Tibial nerve (tissue), 4 donors: Measurements from ENCODE around the gene TIMM22. TPM values are rescaled to one million over a fixed set of nuclear protein-coding genes. Genes with fewer than 3 reads are reported as not detected.

Source experiments
- DNase-seq, 2 donors: peaks; one replicate each; pipeline ENCODE4 v3.0.0-alpha.2; 2019; ENCODE audit warnings: low spot score in 2 of 2
- H3K27ac ChIP-seq, 4 donors: fragments of 200-600 bp; sonication (generic) in 3 of 4; one replicate each; pipeline ENCODE4 v1.5.1; 2017 to 2019; ENCODE audit warnings: mild to moderate bottlenecking in 1 of 4
- H3K27me3 ChIP-seq, 2 donors: fragments of 200-600 bp; sonication (generic) in 1 of 2; one replicate each; pipeline versions ENCODE4 v1.5.1 to v1.6.0; 2017 to 2019
- H3K36me3 ChIP-seq, 3 donors: fragments of 200-600 bp; sonication (generic); one replicate each; pipeline ENCODE4 v1.5.1; 2018 to 2019
- H3K4me1 ChIP-seq, 4 donors: fragments of 200-600 bp; sonication (generic) in 3 of 4; one replicate each; pipeline ENCODE4 v1.5.1; 2017 to 2019
- H3K4me3 ChIP-seq, 4 donors: fragments of 200-600 bp; sonication (generic) in 3 of 4; one replicate each; pipeline ENCODE4 v1.5.1; 2017 to 2019; ENCODE audit warnings: mild to moderate bottlenecking in 1 of 4, moderate library complexity in 1 of 4
- H3K9me3 ChIP-seq, 4 donors: fragments of 200-600 bp; sonication (generic) in 3 of 4; one replicate each; pipeline ENCODE4 v1.5.1; 2017 to 2019
- CTCF ChIP-seq, 5 experiments: fragments of 200-600 bp in 3 of 5; fragments of 450-650 bp in 2 of 5; sonication (generic) in 3 of 5; IDR thresholded peaks; one replicate each; pipeline ENCODE4 v1.5.1; 2016 to 2019; ENCODE audit warnings: antibody characterized with exemption in 5 of 5, mild to moderate bottlenecking in 3 of 5, moderate library complexity in 2 of 5
- EP300 ChIP-seq, 2 donors: sonication (generic); formaldehyde crosslinking; IDR thresholded peaks; one replicate each; pipeline ENCODE4 v1.6.1; 2017; ENCODE audit warnings: antibody characterized with exemption in 2 of 2, mild to moderate bottlenecking in 1 of 2
- POLR2A ChIP-seq, 2 donors: fragments of 450-650 bp; IDR thresholded peaks; one replicate each; pipeline ENCODE4 v1.6.1; 2017; ENCODE audit warnings: antibody characterized with exemption in 2 of 2, mild to moderate bottlenecking in 2 of 2, moderate library complexity in 2 of 2
- WGBS, 2 donors: methylation state at CpG; one replicate each; pipeline ENCODE4 v1.1.5; 2018; 5-methylcytosine and 5-hydroxymethylcytosine counted together
- total RNA-seq, 4 donors: library from RNA; depleted of rRNA; stranded (reverse); fragments of >200 nt; gene quantifications; one replicate each; pipeline ENCODE4 v1.1.0, GENCODE V29; 2016

TIMM22 gene
- total RNA-seq, 4 donors from 2014 or later, result 11.1 to 18.4 (median 14.7) TPM

GRCh38 chr17:958712-959451 lies 38.0 kb upstream of the TIMM22 start:
- Histone ChIP-seq H3K27me3 (no peaks in the 10 kb centered on the region), H3K36me3 (no peaks in the 10 kb centered on the region), H3K9me3 (no peaks in the 10 kb centered on the region), H3K4me3 (no peak overlapping the region), H3K4me1 (peaks cover 0 to 6% (median 0%) of the 10 kb centered on the region in 4 donors), H3K27ac (no peak overlapping the region)
- no peak for TF ChIP-seq POLR2A (IDR thresholded peaks at IDR 0.05)
- no peak for TF ChIP-seq EP300 (IDR thresholded peaks at IDR 0.05)
- no peak for TF ChIP-seq CTCF (IDR thresholded peaks at IDR 0.05)
- 90 to 92% methylated on average over 27 to 31 of the region's 31 CpGs for WGBS, 2 donors
- DNase-seq, result no peak

- Histone ChIP-seq H3K27me3 (no peaks in the 10 kb centered on the region), H3K36me3 (no peaks in the 10 kb centered on the region), H3K4me1 (no peaks in the 10 kb centered on the region), H3K27ac (no peak overlapping the region), H3K4me3 (no peak overlapping the region), H3K9me3 (no peaks in the 10 kb centered on the region)
- TF ChIP-seq POLR2A (IDR thresholded peaks at IDR 0.05), result no peak
- TF ChIP-seq EP300 (IDR thresholded peaks at IDR 0.05), result no peak
- no peak for TF ChIP-seq CTCF (IDR thresholded peaks at IDR 0.05)
- 89 to 90% methylated on average over 8 of the region's 8 CpGs for WGBS, 2 donors
- DNase-seq, result no peak
Measured at GRCh38 chr17:962166-962565, 34.8 kb upstream of the TIMM22 start.

- Histone ChIP-seq H3K4me1 (no peaks in the 10 kb centered on the region), H3K27ac (no peak overlapping the region)
Measured at GRCh38 chr17:962670-963069, 34.3 kb upstream of the TIMM22 start.

GRCh38 chr17:964876-965275 lies 32.1 kb upstream of the TIMM22 start:
- DNase-seq, result no peak
- no peak overlapping the region for H3K27ac ChIP-seq
- no peaks in the 10 kb centered on the region for H3K9me3 ChIP-seq
- H3K27me3 ChIP-seq, result no peaks in the 10 kb centered on the region
- 69 to 78% methylated on average over 14 of the region's 14 CpGs for WGBS, 2 donors
- no peak overlapping the region for H3K4me3 ChIP-seq
- TF ChIP-seq CTCF (IDR thresholded peaks at IDR 0.05) (no peak), EP300 (IDR thresholded peaks at IDR 0.05) (no peak), POLR2A (IDR thresholded peaks at IDR 0.05) (no peak)
- no peaks in the 10 kb centered on the region for H3K36me3 ChIP-seq
- no peaks in the 10 kb centered on the region for H3K4me1 ChIP-seq

More at GRCh38 chr17:962670-963069, 34.3 kb upstream of the TIMM22 start:
- Histone ChIP-seq H3K36me3 (no peaks in the 10 kb centered on the region), H3K27me3 (no peaks in the 10 kb centered on the region), H3K4me3 (no peak overlapping the region), H3K9me3 (no peaks in the 10 kb centered on the region)
- no peak for DNase-seq
- WGBS, 2 donors, result 70 to 75% methylated on average over 11 of the region's 11 CpGs
- TF ChIP-seq CTCF (IDR thresholded peaks at IDR 0.05), result no peak
- TF ChIP-seq POLR2A (IDR thresholded peaks at IDR 0.05), result no peak
- TF ChIP-seq EP300 (IDR thresholded peaks at IDR 0.05), result no peak

GRCh38 chr17:965311-965989 lies 31.5 kb upstream of the TIMM22 start:
- TF ChIP-seq CTCF (IDR thresholded peaks at IDR 0.05) (no peak), EP300 (IDR thresholded peaks at IDR 0.05) (no peak), POLR2A (IDR thresholded peaks at IDR 0.05) (no peak)
- Histone ChIP-seq H3K27ac (no peak overlapping the region), H3K4me1 (no peaks in the 10 kb centered on the region), H3K36me3 (no peaks in the 10 kb centered on the region), H3K27me3 (no peaks in the 10 kb centered on the region), H3K4me3 (no peak overlapping the region), H3K9me3 (no peaks in the 10 kb centered on the region)
- no peak for DNase-seq
- 73 to 80% methylated on average over 12 of the region's 12 CpGs for WGBS, 2 donors
